Activated CD8-positive, alpha-beta memory T cell treated with anti-CD3 and anti-CD28 coated beads, Interleukin-2, amount 50 U/mL, for 24 hours (primary cell): ENCODE measurements around the gene SUGP1.

ENCODE experiments used
- DNase-seq: peaks from one replicate; pipeline ENCODE4 v3.0.0-alpha.2; 2020; ENCODE audit errors: extremely low read depth

The SUGP1 gene

GRCh38 chr19:19227217-19227616 lies 93.1 kb downstream of the SUGP1 start:
- DNase-seq = no peak

GRCh38 chr19:19226663-19227062 lies 93.6 kb downstream of the SUGP1 start:
- no peak for DNase-seq

- no peak for DNase-seq
Measured at GRCh38 chr19:19226204-19226603, 94.1 kb downstream of the SUGP1 start.
